T-helper 1 cell treated with Interleukin-12 subunit alpha and Interleukin-12 subunit beta and Interleukin-4 antibody, amounts not matched to agents 30 μg/mL and 1 μg/mL, for 36 hours (primary cell): Measurements from ENCODE around the gene PCDHB8.
"Not testable (repeated sequence)": the region's sequence is repeated elsewhere in the genome, so short reads cannot be mapped to it uniquely, and the experiment has no call there.

ENCODE experiments used
- H3K27ac Mint-ChIP-seq: one replicate; pipeline ENCODE4 v1.8.0; 2021; ENCODE audit warnings: mild to moderate bottlenecking, mixed read lengths
- H3K27me3 Mint-ChIP-seq: one replicate; pipeline ENCODE4 v1.8.0; 2021; ENCODE audit warnings: low read depth, mixed read lengths
- H3K36me3 Mint-ChIP-seq: one replicate; pipeline ENCODE4 v1.8.0; 2021; ENCODE audit warnings: low read depth, mixed read lengths
- H3K4me1 Mint-ChIP-seq: one replicate; pipeline ENCODE4 v1.8.0; 2021; ENCODE audit warnings: low read depth, mixed read lengths
- H3K4me3 Mint-ChIP-seq: one replicate; pipeline ENCODE4 v1.8.0; 2021; ENCODE audit warnings: mild to moderate bottlenecking, moderate library complexity, mixed read lengths
- H3K9me3 Mint-ChIP-seq: one replicate; pipeline ENCODE4 v1.8.0; 2021; ENCODE audit warnings: mixed read lengths

PCDHB8 gene

DNA sequence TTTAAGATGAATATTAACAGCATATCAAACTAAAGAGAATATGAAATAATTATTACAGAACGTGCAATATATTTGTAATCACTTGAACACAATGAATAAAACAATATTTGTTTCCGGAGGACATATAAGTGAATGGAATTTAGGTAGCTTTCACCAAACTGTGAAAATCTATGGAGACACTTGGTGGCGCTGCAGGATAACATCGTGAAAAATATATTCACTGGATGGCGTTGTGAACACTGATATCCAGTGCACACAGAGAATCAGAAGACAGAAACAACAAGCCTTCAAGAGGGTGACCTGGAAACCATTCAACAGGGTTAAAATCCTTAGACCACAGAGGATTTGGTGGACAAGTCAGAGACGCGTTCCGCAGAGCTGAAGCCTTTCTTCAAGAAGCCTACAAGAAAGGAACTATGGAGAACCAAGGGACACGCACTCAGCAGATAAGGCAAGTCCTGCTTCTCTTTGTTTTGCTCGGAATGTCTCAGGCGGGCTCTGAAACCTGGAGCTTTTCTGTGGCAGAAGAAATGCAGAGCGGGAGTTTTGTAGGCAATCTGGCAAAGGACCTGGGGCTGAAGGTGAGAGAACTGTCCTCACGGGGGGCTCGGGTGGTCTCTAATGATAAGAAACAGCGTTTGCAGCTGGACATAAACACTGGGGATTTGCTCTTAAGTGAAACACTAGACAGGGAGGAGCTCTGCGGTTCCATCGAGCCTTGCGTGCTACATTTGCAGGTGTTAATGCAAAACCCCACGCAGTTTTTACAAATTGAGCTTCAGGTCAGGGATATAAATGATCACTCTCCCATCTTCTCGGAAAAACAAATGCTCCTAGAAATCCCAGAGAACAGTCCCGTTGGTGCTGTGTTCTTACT lies 22.0 kb downstream of the PCDHB8 start, which contains the start of gene PCDHB11:
Gene PCDHB11 (plus strand): TSS at position 269 of the 877 bp plus-strand sequence. CDS start 148 bp downstream, at position 417.
- Mint-ChIP-seq H3K4me1 (no peaks in the 10 kb centered on the region), H3K4me3 (no peak within 1 kb of the TSS), H3K9me3 (peaks cover 60% of the 10 kb centered on the region), H3K27ac (no peak within 1 kb of the TSS), H3K27me3 (no peaks in the 10 kb centered on the region), H3K36me3 (no peaks in the 10 kb centered on the region)

DNA sequence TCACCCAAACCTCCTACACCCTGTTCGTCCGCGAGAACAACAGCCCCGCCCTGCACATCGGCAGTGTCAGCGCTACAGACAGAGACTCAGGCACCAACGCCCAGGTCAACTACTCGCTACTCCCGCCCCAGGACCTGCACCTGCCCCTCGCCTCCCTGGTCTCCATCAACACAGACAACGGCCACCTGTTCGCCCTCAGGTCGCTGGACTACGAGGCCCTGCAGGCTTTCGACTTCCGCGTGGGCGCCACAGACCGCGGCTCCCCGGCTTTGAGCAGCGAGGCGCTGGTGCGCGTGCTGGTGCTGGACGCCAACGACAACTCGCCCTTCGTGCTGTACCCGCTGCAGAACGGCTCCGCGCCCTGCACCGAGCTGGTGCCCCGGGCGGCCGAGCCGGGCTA lies 23.5 kb downstream of the PCDHB8 start:
- H3K4me1 Mint-ChIP-seq, H3K27ac Mint-ChIP-seq, H3K27me3 Mint-ChIP-seq, H3K36me3 Mint-ChIP-seq, H3K4me3 Mint-ChIP-seq: not testable (repeated sequence)
- H3K9me3 Mint-ChIP-seq = peaks cover 54% of the 10 kb centered on the region

DNA sequence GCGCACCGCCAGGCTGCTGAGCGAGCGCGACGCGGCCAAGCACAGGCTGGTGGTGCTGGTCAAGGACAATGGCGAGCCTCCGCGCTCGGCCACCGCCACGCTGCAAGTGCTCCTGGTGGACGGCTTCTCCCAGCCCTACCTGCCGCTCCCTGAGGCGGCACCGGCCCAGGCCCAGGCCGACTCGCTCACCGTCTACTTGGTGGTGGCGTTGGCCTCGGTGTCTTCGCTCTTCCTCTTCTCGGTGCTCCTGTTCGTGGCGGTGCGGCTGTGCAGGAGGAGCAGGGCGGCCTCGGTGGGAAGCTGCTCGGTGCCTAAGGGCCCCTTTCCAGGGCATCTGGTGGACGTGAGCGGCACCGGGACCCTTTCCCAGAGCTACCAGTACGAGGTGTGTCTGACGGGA lies 24.1 kb downstream of the PCDHB8 start:
- H3K4me3 Mint-ChIP-seq, H3K4me1 Mint-ChIP-seq, H3K27ac Mint-ChIP-seq, H3K36me3 Mint-ChIP-seq, H3K27me3 Mint-ChIP-seq: not testable (repeated sequence)
- peaks cover 49% of the 10 kb centered on the region for H3K9me3 Mint-ChIP-seq

DNA sequence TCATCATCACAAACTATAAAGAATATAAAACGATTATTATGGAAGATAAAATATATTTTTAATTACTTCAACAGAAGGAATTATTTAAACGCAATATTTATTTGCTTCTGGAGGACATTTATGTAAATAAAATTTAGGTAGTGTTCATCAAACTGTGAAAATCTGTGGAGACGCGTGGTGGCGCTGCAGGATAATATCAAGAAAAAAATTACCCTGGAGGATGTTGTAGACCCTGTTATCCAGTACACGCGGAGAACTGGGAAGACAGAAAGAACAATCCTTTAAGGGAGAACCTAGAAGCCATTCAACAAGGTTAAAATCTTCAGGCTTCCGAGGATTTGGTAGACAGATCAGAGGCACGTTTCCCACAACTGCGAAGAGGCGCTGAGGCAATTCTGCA lies 30.9 kb downstream of the PCDHB8 start, which contains the start of gene PCDHB12:
Gene PCDHB12 (plus strand): TSS at position 242 of the 400 bp plus-strand sequence. CDS start 189 bp downstream, outside the sequence.
- H3K9me3 Mint-ChIP-seq = peaks cover 16% of the 10 kb centered on the region
- no peak within 1 kb of the TSS for H3K27ac Mint-ChIP-seq
- H3K27me3 Mint-ChIP-seq = no peaks in the 10 kb centered on the region
- no peaks in the 10 kb centered on the region for H3K4me1 Mint-ChIP-seq
- no peak within 1 kb of the TSS for H3K4me3 Mint-ChIP-seq
- H3K36me3 Mint-ChIP-seq = peaks cover 2% of the 10 kb centered on the region

DNA sequence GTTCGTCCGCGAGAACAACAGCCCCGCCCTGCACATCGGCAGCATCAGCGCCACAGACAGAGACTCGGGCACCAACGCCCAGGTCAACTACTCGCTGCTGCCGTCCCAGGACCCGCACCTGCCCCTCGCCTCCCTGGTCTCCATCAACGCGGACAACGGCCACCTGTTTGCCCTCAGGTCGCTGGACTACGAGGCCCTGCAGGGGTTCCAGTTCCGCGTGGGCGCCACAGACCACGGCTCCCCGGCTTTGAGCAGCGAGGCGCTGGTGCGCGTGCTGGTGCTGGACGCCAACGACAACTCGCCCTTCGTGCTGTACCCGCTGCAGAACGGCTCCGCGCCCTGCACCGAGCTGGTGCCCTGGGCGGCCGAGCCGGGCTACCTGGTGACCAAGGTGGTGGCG lies 32.7 kb downstream of the PCDHB8 start:
- H3K27me3 Mint-ChIP-seq, H3K27ac Mint-ChIP-seq, H3K4me1 Mint-ChIP-seq, H3K4me3 Mint-ChIP-seq, H3K36me3 Mint-ChIP-seq: not testable (repeated sequence)
- H3K9me3 Mint-ChIP-seq = peaks cover 27% of the 10 kb centered on the region

DNA sequence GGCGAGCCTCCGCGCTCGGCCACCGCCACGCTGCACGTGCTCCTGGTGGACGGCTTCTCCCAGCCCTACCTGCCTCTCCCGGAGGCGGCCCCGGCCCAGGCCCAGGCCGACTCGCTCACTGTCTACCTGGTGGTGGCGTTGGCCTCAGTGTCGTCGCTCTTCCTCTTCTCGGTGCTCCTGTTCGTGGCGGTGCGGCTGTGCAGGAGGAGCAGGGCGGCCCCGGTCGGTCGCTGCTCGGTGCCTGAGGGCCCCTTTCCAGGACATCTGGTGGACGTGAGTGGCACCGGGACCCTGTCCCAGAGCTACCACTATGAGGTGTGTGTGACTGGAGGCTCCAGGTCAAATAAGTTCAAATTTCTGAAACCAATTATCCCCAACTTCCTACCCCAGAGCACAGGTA lies 33.3 kb downstream of the PCDHB8 start:
- not testable (repeated sequence) for H3K27me3 Mint-ChIP-seq, H3K27ac Mint-ChIP-seq, H3K4me1 Mint-ChIP-seq, H3K36me3 Mint-ChIP-seq, H3K4me3 Mint-ChIP-seq
- H3K9me3 Mint-ChIP-seq = peaks cover 29% of the 10 kb centered on the region

DNA sequence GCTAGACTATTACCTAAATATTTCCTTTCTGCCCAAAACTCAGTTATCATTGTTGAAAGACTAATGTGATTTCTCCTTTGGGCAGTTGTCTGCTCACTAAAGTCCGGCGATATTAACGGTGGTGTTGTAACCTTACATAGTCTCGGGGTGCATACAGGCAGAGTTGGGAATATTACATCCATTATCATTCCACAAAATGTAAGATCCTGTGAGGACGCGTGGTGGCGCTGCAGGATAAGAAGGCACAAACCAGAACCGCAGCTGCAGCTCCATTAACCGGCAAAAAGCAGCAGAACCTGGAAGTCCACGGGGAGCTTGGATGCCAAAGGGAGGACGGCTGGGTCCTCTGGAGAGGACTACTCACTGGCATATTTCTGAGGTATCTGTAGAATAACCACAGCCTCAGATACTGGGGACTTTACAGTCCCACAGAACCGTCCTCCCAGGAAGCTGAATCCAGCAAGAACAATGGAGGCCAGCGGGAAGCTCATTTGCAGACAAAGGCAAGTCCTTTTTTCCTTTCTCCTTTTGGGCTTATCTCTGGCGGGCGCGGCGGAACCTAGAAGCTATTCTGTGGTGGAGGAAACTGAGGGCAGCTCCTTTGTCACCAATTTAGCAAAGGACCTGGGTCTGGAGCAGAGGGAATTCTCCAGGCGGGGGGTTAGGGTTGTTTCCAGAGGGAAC lies 36.2 kb downstream of the PCDHB8 start, which contains the start of gene PCDHB13:
Gene PCDHB13 (plus strand): TSS at position 264 of the 684 bp plus-strand sequence. CDS start 205 bp downstream, at position 469.
- H3K4me3 Mint-ChIP-seq, H3K27me3 Mint-ChIP-seq, H3K4me1 Mint-ChIP-seq, H3K27ac Mint-ChIP-seq, H3K36me3 Mint-ChIP-seq: not testable (repeated sequence)
- H3K9me3 Mint-ChIP-seq = peaks cover 36% of the 10 kb centered on the region

DNA sequence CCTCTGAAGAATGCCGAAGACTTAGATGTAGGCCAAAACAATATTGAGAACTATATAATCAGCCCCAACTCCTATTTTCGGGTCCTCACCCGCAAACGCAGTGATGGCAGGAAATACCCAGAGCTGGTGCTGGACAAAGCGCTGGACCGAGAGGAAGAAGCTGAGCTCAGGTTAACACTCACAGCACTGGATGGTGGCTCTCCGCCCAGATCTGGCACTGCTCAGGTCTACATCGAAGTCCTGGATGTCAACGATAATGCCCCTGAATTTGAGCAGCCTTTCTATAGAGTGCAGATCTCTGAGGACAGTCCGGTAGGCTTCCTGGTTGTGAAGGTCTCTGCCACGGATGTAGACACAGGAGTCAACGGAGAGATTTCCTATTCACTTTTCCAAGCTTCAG lies 37.0 kb downstream of the PCDHB8 start:
- H3K27ac Mint-ChIP-seq, H3K4me1 Mint-ChIP-seq, H3K36me3 Mint-ChIP-seq, H3K4me3 Mint-ChIP-seq, H3K27me3 Mint-ChIP-seq: not testable (repeated sequence)
- H3K9me3 Mint-ChIP-seq = peaks cover 35% of the 10 kb centered on the region

DNA sequence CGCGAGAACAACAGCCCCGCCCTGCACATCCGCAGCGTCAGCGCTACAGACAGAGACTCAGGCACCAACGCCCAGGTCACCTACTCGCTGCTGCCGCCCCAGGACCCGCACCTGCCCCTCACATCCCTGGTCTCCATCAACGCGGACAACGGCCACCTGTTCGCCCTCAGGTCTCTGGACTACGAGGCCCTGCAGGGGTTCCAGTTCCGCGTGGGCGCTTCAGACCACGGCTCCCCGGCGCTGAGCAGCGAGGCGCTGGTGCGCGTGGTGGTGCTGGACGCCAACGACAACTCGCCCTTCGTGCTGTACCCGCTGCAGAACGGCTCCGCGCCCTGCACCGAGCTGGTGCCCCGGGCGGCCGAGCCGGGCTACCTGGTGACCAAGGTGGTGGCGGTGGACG lies 37.9 kb downstream of the PCDHB8 start:
- H3K36me3 Mint-ChIP-seq, H3K4me1 Mint-ChIP-seq, H3K27ac Mint-ChIP-seq, H3K4me3 Mint-ChIP-seq, H3K27me3 Mint-ChIP-seq: not testable (repeated sequence)
- peaks cover 41% of the 10 kb centered on the region for H3K9me3 Mint-ChIP-seq

DNA sequence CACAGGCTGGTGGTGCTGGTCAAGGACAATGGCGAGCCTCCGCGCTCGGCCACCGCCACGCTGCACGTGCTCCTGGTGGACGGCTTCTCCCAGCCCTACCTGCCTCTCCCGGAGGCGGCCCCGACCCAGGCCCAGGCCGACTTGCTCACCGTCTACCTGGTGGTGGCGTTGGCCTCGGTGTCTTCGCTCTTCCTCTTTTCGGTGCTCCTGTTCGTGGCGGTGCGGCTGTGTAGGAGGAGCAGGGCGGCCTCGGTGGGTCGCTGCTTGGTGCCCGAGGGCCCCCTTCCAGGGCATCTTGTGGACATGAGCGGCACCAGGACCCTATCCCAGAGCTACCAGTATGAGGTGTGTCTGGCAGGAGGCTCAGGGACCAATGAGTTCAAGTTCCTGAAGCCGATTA lies 38.4 kb downstream of the PCDHB8 start:
- not testable (repeated sequence) for H3K4me1 Mint-ChIP-seq, H3K27ac Mint-ChIP-seq, H3K36me3 Mint-ChIP-seq, H3K27me3 Mint-ChIP-seq, H3K4me3 Mint-ChIP-seq
- peaks cover 44% of the 10 kb centered on the region for H3K9me3 Mint-ChIP-seq

DNA sequence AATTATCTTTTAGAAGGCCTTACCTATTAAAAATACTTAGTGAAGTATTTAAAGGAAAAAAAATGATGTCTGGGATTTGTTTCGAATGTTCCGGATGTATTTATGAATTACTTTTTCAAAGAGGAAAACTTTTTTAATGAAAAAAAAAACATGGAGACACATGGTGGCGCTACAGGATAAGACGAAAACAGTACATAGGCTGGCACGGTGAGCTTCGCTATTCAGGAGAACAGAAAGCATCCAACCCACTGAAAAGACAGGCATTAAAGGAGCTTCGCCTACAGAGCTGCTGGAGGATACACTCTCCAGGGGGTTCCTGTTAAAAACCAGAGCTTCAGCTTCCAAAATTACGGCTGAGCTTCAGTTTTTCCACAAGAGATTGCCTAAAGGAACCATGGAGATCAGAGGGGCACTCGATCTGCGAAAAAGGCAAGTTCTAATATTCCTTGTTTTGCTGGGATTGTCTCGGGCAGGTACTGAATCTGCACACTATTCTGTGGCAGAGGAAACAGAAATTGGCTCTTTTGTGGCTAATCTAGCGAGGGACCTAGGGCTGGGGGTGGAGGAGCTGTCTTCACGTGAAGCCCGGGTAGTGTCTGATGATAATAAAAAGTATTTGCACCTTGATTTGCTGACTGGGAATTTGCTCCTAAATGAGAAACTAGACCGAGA lies 45.7 kb downstream of the PCDHB8 start, which contains the start of gene PCDHB14:
Gene PCDHB14 (plus strand): TSS at position 232 of the 672 bp plus-strand sequence. CDS start 163 bp downstream, at position 395.
- Mint-ChIP-seq H3K4me3 (no peak within 1 kb of the TSS), H3K9me3 (peaks cover 41% of the 10 kb centered on the region), H3K36me3 (no peaks in the 10 kb centered on the region), H3K4me1 (no peaks in the 10 kb centered on the region), H3K27me3 (no peaks in the 10 kb centered on the region), H3K27ac (no peak within 1 kb of the TSS)

DNA sequence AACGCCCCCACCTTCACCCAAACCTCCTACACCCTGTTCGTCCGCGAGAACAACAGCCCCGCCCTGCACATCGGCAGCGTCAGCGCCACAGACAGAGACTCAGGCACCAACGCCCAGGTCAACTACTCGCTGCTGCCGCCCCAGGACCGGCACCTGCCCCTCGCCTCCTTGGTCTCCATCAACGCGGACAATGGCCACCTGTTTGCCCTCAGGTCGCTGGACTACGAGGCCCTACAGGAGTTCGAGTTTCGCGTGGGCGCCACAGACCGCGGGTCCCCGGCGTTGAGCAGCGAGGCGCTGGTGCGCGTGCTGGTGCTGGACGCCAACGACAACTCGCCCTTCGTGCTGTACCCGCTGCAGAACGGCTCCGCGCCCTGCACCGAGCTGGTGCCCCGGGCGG lies 47.3 kb downstream of the PCDHB8 start:
- not testable (repeated sequence) for H3K4me1 Mint-ChIP-seq, H3K27ac Mint-ChIP-seq, H3K4me3 Mint-ChIP-seq, H3K27me3 Mint-ChIP-seq, H3K36me3 Mint-ChIP-seq
- H3K9me3 Mint-ChIP-seq = peaks cover 40% of the 10 kb centered on the region

DNA sequence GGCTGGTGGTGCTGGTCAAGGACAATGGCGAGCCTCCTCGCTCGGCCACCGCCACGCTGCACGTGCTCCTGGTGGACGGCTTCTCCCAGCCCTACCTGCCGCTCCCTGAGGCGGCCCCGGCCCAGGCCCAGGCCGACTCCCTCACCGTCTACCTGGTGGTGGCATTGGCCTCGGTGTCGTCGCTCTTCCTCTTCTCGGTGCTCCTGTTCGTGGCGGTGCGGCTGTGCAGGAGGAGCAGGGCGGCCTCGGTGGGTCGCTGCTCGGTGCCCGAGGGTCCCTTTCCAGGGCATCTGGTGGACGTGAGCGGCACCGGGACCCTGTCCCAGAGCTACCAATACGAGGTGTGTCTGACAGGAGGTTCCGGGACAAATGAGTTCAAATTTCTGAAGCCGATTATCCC lies 47.8 kb downstream of the PCDHB8 start:
- H3K36me3 Mint-ChIP-seq, H3K4me1 Mint-ChIP-seq, H3K27me3 Mint-ChIP-seq, H3K4me3 Mint-ChIP-seq, H3K27ac Mint-ChIP-seq: not testable (repeated sequence)
- H3K9me3 Mint-ChIP-seq = peaks cover 34% of the 10 kb centered on the region
